ENCODE measurements around the gene QRFP.

QRFP gene

GRCh38 chr9:130846487-130847305 lies 49.9 kb downstream of the QRFP start:
- no peak for DNase-seq

GRCh38 chr9:130845901-130846481 lies 50.6 kb downstream of the QRFP start:
- no peak for DNase-seq

- DNase-seq = no peak
Measured at GRCh38 chr9:130845254-130845653, 51.4 kb downstream of the QRFP start.

- no peak for DNase-seq
Measured at GRCh38 chr9:130844044-130844451, 52.6 kb downstream of the QRFP start.

GRCh38 chr9:130843049-130843908 lies 53.3 kb downstream of the QRFP start:
- DNase-seq = no peak
